Activated T-helper 1 cell treated with anti-CD3 and anti-CD28 coated beads, Interleukin-12 subunit alpha, Interleukin-12 subunit beta, Interleukin-2, Interleukin-4 antibody, amounts not matched to agents 30 ng/mL and 10 ng/mL and 1 ng/mL, durations not matched to agents 14 hours and 24 hours and 36 hours (primary cell): ENCODE data around the gene OPA1. TPM values are rescaled to one million over a fixed set of nuclear protein-coding genes. Genes with fewer than 3 reads are reported as not detected.

ENCODE experiments used
- DNase-seq: peaks from one replicate; pipeline ENCODE4 v3.0.0; 2021; ENCODE audit warnings: low spot score
- H3K27ac Mint-ChIP-seq: one replicate; pipeline ENCODE4 v1.8.0; 2021; ENCODE audit warnings: mild to moderate bottlenecking, mixed read lengths
- H3K27me3 Mint-ChIP-seq: one replicate; pipeline ENCODE4 v1.8.0; 2022; ENCODE audit warnings: mild to moderate bottlenecking, moderate library complexity, mixed read lengths; ENCODE audit not compliant: insufficient read depth
- H3K36me3 Mint-ChIP-seq: one replicate; pipeline ENCODE4 v1.8.0; 2021; ENCODE audit warnings: low read depth, mixed read lengths
- H3K4me1 Mint-ChIP-seq: one replicate; pipeline ENCODE4 v1.8.0; 2021; ENCODE audit warnings: low read depth, mixed read lengths
- H3K4me3 Mint-ChIP-seq: one replicate; pipeline ENCODE4 v1.8.0; 2021; ENCODE audit warnings: mild to moderate bottlenecking, moderate library complexity, mixed read lengths
- H3K9me3 Mint-ChIP-seq: one replicate; pipeline ENCODE4 v1.8.0; 2021; ENCODE audit warnings: mixed read lengths
- intact Hi-C: fragments of 100-400 bp; cut with micrococcal nuclease; formaldehyde crosslinking; loops from one replicate; pipeline ENCODE4 v1.15.1; 2024
- total RNA-seq: library from RNA; stranded (reverse); gene quantifications from 2 replicates; pipeline ENCODE4 v1.2.3, GENCODE V29; 2022

Gene OPA1
- total RNA-seq, 1 donor from 2014 or later = 78.1 TPM

DNA sequence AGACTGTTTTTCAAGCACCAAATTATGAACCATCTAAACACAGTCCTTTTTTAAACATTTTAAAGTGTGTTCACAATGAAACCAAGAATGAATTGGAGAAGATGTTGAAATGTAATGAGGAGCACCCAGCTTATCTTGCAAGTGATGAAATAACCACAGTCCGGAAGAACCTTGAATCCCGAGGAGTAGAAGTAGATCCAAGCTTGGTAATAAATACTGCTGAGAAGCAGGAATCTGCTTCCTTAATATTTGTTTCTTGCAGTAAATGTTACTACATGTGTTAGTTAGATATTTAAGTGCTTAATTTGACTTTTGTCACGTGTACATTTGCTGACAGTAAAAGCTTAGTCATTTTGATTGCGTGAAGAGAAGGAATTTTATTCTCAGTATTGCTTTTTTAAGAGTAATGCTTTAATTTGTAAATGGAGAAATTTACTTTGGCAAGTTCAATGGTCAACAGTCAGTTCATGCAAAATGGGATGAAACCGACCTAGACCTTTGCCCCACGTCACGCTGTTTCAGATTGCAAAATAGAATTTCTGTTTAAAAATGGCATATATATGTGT lies 69.8 kb downstream of the OPA1 start:
- H3K9me3 Mint-ChIP-seq = no peaks in the 10 kb centered on the region
- H3K4me3 Mint-ChIP-seq = no peak overlapping the region
- DNase-seq = no peak
- H3K27me3 Mint-ChIP-seq = no peaks in the 10 kb centered on the region
- peaks cover 33% of the 10 kb centered on the region for H3K36me3 Mint-ChIP-seq
- intact Hi-C loops = loop anchor here (10.0 kb wide), 1 partner anchor 742 kb away; no protein-coding TSS in a partner anchor
- H3K4me1 Mint-ChIP-seq = no peaks in the 10 kb centered on the region
- no peak overlapping the region for H3K27ac Mint-ChIP-seq

DNA sequence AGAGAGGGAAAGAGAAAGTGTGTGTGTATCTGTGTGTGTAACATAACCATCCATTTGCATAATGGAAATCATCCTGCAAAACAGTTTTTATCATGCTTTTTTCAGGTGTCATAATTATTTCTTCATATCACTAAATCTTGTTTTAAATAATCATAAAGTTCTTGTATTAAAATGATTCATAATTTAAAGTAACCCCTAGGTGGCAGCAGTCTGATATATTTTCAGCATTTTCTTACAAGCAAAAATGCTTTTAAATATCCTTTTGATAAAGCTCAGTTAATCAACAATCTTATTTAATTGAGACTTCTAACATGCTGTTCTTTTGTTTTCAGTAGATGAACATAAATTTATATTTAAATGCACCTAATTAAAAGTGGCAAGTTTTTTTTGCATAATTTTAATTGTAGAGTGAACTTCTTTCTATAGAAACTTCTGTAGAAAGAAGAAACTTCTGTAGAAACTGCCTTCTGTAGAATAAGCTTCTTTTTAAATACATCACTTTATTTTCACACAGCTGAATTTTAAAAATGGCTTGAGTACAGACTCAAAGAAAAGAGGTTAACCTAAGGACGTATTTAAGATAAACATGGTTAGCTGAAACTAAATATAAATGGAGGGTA lies 72.5 kb downstream of the OPA1 start:
- Mint-ChIP-seq H3K27ac (no peak overlapping the region), H3K4me3 (no peak overlapping the region), H3K36me3 (peaks cover 39% of the 10 kb centered on the region), H3K9me3 (no peaks in the 10 kb centered on the region), H3K27me3 (no peaks in the 10 kb centered on the region), H3K4me1 (no peaks in the 10 kb centered on the region)
- intact Hi-C loops = loop anchor here (1.0 to 10.0 kb wide), 4 partner anchors 472 to 739 kb away; partner anchors contain the start of gene HES1
- DNase-seq = no peak

DNA sequence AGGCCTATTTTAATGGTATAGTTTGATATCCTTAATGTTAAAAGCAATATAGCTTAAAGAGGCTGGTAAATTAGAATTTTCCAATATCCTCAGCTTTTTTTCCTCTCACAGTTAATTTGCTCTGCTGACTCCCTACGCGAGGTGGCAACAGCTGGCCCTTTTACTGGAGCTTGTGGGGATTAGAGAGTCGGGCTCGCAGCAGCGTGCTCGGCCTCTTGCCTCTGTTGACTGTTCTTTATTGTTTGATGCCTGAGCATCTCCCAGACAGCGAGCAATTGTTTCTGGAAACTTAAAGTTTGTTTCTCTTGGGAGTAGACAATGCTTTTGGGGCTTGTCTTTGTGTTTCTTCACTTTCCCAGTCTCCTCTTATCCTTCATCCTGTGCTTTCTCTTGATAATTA lies 80.8 kb downstream of the OPA1 start:
- no peak for DNase-seq
- intact Hi-C loops = no loop called here
- Mint-ChIP-seq H3K4me1 (no peaks in the 10 kb centered on the region), H3K27me3 (no peaks in the 10 kb centered on the region), H3K27ac (no peak overlapping the region), H3K36me3 (peaks cover 30% of the 10 kb centered on the region), H3K4me3 (no peak overlapping the region), H3K9me3 (no peaks in the 10 kb centered on the region)

DNA sequence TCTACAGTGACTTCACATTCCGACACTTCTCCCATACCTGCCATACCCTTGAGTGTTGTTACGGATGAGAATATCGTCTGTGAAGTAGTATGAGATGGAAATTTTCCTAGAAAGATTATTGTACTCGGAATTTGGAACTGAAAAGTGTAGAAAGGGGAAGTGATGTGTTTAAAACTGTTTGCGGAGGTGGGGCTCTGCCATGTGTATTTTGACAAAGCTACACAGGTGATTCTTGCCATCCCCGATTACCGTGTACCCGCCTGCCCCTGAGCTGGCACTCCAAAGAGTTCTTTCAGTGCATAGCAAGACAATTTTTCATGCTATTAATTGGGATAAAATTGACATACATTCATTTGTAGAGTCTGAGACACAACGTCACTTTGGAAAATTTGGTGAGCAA lies 81.7 kb downstream of the OPA1 start:
- no peaks in the 10 kb centered on the region for H3K27me3 Mint-ChIP-seq
- intact Hi-C loops = no loop called here
- H3K27ac Mint-ChIP-seq = no peak overlapping the region
- H3K4me1 Mint-ChIP-seq = no peaks in the 10 kb centered on the region
- no peak for DNase-seq
- H3K36me3 Mint-ChIP-seq = peaks cover 27% of the 10 kb centered on the region
- H3K4me3 Mint-ChIP-seq = no peak overlapping the region
- H3K9me3 Mint-ChIP-seq = no peaks in the 10 kb centered on the region

DNA sequence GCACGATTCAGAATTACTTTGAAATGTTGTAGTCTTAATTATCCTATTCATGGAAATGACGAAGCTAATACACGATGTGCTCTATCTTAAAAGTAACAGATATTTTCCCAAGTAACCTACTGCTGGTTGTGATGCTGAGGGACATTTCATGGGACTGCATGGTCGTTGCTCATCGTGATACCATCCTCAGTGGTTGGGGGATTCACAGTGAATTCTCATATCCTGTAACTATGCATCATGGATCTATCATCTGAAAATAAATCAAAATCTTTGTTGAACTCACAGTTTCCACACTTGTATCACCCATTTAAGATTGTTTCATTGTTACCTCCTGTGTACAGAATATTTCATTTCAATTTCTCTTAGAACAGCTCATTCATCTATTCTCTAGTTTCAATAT lies 84.7 kb downstream of the OPA1 start:
- no peaks in the 10 kb centered on the region for H3K4me1 Mint-ChIP-seq
- no peak overlapping the region for H3K27ac Mint-ChIP-seq
- H3K27me3 Mint-ChIP-seq = no peaks in the 10 kb centered on the region
- peaks cover 21% of the 10 kb centered on the region for H3K36me3 Mint-ChIP-seq
- DNase-seq = no peak
- H3K9me3 Mint-ChIP-seq = no peaks in the 10 kb centered on the region
- intact Hi-C loops = no loop called here
- no peak overlapping the region for H3K4me3 Mint-ChIP-seq

DNA sequence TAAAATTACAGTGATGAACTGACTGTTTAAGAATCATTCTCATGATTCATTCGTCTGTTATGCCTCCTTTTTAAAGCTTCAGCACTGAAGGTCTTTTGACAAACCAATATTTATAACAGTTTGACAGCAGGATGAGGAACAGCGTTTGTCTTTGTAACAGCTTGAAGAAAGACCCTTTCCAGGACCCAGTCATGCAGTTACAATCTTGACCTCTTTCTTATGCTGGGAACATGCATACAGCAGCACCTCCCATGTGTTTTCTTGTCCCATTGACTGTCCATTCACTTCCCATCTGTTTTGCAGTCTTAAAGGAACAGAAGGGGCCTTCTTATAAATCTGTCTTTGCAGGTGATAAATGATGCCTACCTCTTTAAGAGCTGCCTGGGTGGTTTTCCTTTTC lies 87.2 kb downstream of the OPA1 start:
- H3K9me3 Mint-ChIP-seq = no peaks in the 10 kb centered on the region
- intact Hi-C loops = no loop called here
- no peaks in the 10 kb centered on the region for H3K27me3 Mint-ChIP-seq
- no peak overlapping the region for H3K27ac Mint-ChIP-seq
- no peak for DNase-seq
- no peaks in the 10 kb centered on the region for H3K4me1 Mint-ChIP-seq
- no peak overlapping the region for H3K4me3 Mint-ChIP-seq
- peaks cover 17% of the 10 kb centered on the region for H3K36me3 Mint-ChIP-seq

DNA sequence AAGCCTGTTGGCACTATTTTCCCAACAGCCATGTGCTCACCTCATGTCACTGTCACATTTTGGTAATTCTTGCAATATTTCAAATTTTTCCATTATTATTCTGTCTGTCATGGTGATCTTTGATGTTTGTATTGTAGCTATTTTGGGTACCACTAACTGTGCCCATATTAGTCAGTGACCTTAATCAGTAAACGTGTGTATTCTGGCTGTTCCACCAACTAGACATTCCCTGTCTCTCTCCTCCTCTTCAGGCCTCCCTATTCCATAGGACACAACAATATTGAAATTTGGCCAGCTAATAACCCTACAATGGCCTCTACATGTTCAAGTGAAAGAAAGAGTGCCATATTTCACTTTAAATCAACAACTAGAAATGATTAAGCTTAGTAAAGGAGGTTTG lies 88.6 kb downstream of the OPA1 start:
- Mint-ChIP-seq H3K4me3 (no peak overlapping the region), H3K9me3 (no peaks in the 10 kb centered on the region), H3K27me3 (no peaks in the 10 kb centered on the region), H3K36me3 (peaks cover 11% of the 10 kb centered on the region), H3K27ac (no peak overlapping the region), H3K4me1 (no peaks in the 10 kb centered on the region)
- intact Hi-C loops = no loop called here
- no peak for DNase-seq

DNA sequence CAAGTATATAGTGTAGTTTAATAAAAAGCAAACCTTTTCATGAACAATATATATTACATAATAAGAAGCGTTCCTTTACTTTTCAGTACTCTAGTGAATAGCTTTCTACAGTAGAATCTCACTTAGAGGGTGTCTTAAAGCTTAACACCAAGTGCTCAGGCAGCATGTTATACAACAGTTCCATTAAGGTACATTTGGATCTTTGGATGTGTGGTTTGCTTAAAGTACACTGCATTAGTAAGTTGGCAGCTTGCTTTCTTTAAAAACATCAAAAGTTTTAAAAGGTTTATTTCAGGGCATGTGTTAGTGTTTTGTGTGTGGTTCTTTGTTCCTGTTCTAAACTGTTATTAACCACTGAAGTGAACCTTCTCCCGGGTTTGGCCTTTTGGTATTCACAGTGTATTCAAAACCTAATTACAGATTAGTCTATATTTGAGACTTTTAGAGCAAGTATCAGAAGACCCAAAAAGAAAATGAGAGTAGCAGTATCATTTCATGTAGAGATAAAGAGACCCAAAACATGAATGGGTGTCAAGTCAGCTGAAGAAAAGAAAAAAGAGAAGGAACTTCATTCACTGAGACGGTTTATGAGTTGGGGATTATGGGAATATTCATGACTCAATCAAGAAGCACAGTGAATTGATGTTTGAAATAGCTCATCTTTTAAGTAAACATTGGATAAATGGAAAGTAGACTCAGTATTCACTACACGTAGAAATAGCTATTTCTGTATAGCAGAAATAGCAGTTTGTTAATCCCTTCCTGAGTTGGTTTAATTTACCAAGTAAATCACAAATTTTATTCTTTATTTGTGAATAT lies 93.9 kb downstream of the OPA1 start:
- Mint-ChIP-seq H3K36me3 (peaks cover 6% of the 10 kb centered on the region), H3K4me1 (peaks cover 9% of the 10 kb centered on the region), H3K4me3 (no peak overlapping the region), H3K27me3 (no peaks in the 10 kb centered on the region), H3K9me3 (no peaks in the 10 kb centered on the region), H3K27ac (no peak overlapping the region)
- intact Hi-C loops = no loop called here
- no peak for DNase-seq

DNA sequence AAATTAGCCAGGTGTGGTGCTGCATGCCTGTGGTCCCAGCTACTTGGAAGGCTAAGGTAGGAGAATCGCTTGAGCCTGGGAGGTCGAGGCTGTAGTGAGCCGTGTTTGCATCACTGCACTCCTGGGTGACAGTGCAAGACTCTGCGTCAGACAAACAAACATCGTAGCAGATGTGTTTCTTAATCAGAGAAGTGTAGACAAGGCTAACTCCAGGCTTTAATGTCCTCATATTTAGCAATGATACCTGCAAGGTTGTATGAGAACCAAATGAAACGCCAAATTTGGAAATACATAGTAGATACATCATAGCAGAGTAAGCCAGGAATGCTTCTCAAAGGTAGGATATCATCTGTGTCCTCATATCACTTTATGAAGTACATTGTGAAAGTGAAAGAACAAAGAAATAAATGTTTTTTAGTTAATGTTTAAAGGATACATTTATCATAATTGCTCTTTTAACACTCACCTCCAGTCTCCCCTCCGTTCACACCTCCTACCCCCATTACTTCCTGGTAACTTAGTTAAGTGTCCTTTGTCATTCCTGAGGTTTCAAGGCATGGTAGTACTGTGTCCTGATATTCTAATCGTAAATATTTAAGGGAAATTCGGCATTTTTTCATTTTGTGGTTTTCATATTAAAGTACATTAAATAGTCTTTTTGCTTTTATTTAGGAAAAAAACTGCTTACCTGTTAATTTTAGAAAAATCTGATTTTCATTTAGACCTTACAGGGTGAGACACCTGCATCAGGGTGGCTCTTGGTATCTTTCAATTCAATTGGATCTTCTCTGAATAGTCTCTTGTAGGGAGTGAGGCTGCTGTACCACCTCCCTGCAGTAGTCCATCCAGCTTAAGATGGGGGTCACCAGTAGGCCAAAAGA lies 96.1 kb downstream of the OPA1 start:
- H3K4me3 Mint-ChIP-seq = no peak overlapping the region
- intact Hi-C loops = no loop called here
- DNase-seq = no peak
- peaks cover 9% of the 10 kb centered on the region for H3K4me1 Mint-ChIP-seq
- H3K27me3 Mint-ChIP-seq = no peaks in the 10 kb centered on the region
- H3K9me3 Mint-ChIP-seq = no peaks in the 10 kb centered on the region
- no peak overlapping the region for H3K27ac Mint-ChIP-seq
- peaks cover 8% of the 10 kb centered on the region for H3K36me3 Mint-ChIP-seq

DNA sequence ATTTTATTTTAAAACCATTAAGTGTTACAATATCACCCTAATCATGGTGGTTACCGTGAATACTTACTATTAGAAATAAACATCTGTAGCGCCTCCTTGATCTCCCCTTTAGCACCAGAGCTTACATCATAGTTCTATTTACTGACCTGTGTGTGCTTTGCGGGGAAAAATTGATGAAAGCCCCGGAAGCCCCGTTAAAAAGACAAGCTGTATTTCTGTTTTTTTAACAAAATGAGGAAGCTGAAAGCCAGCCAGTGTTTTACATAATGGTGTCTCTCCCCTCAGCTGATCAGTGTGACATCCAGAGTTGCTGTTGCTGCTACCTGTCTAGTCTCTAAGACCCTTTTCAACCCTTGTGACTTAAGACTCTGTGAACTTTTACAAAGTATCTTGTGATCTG lies 100.8 kb downstream of the OPA1 start:
- Mint-ChIP-seq H3K9me3 (no peaks in the 10 kb centered on the region), H3K27ac (no peak overlapping the region), H3K4me3 (no peak overlapping the region), H3K27me3 (no peaks in the 10 kb centered on the region), H3K4me1 (peaks cover 5% of the 10 kb centered on the region), H3K36me3 (peaks cover 16% of the 10 kb centered on the region)
- DNase-seq = no peak
- intact Hi-C loops = no loop called here

DNA sequence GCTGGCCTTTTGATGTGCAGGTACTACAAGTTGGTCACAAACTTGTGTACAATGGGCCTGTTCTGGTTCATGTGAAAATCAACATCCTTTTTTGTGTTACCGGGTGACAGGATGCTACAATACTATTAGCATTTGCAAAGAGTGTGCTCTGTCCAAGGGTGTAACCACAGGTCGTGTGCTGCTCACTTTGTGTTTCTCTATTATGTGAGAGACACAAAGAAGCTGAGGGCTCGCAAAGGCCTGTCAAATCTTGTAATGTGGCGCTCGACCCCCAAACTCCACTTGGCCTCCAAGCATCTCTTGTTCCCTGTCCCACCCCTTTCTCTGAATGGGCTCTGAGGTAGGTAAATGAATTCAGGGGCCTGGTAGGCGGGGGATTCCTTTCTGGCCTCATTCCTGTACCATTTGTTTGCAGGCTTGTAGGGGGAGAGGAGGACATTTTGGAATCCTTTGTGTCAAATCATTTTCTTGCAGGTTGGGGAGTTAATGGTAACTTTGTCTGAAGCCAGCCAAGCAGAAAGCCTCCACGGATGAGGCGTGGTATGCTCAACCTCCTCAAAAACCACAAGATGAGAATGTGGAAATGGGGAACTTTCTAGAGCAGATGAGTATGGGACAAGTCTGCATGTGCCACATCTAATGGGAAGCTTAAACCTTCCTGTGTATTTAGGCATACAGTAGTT lies 109.1 kb downstream of the OPA1 start:
- no peak for DNase-seq
- H3K9me3 Mint-ChIP-seq = no peaks in the 10 kb centered on the region
- H3K36me3 Mint-ChIP-seq = peaks cover 6% of the 10 kb centered on the region
- peaks cover 11% of the 10 kb centered on the region for H3K4me1 Mint-ChIP-seq
- intact Hi-C loops = no loop called here
- H3K27ac Mint-ChIP-seq = no peak overlapping the region
- no peak overlapping the region for H3K4me3 Mint-ChIP-seq
- no peaks in the 10 kb centered on the region for H3K27me3 Mint-ChIP-seq

DNA sequence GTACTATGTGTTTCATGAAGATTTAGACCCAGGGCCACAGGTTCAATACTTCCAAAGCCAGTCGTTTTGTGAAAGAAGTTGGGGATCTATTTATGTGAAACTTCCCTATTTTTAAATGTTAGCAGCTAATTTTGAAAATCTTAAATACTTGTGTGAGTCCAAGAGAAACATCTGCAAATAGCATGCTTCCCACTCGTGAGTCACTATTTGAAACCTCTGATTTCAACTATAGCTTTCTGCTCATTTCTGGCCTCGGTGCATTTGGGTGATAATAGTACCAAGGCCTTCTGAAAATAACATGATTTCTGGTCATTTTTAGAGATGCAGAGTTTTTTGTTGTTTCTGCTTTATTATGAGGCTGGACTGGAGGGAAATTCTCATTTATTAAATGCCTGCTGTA lies 110.0 kb downstream of the OPA1 start:
- Mint-ChIP-seq H3K27me3 (no peaks in the 10 kb centered on the region), H3K27ac (no peak overlapping the region), H3K36me3 (peaks cover 8% of the 10 kb centered on the region), H3K4me1 (peaks cover 11% of the 10 kb centered on the region), H3K9me3 (no peaks in the 10 kb centered on the region), H3K4me3 (no peak overlapping the region)
- intact Hi-C loops = no loop called here
- DNase-seq = no peak
